Vagina (tissue), 2 donors: ENCODE data around the gene CBLN2. TPM values are rescaled to one million over a fixed set of nuclear protein-coding genes. Genes with fewer than 3 reads are reported as not detected.

Experiments used
- DNase-seq, 2 donors: peaks; one replicate each; pipeline ENCODE4 v3.0.0-alpha.2; 2017; ENCODE audit errors: extremely low spot score in 2 of 2
- H3K27ac ChIP-seq: fragments of 200-600 bp; sonication (generic); one replicate; pipeline ENCODE4 v1.5.1; 2019
- H3K27me3 ChIP-seq: fragments of 200-600 bp; sonication (generic); one replicate; pipeline ENCODE4 v1.5.1; 2019
- H3K36me3 ChIP-seq, 2 donors: fragments of 200-600 bp; sonication (generic); one replicate each; pipeline ENCODE4 v1.5.1; 2017 to 2019
- H3K4me1 ChIP-seq: fragments of 200-600 bp; sonication (generic); one replicate; pipeline ENCODE4 v1.5.1; 2019
- H3K4me3 ChIP-seq, 2 donors: fragments of 200-600 bp; sonication (generic); 1 replicate in 1 of 2; 2 replicates in 1 of 2; pipeline ENCODE4 v1.5.1; 2016 to 2019
- H3K9me3 ChIP-seq: fragments of 200-600 bp; sonication (generic); one replicate; pipeline ENCODE4 v1.5.1; 2019
- POLR2A ChIP-seq, 2 donors: fragments of 450-650 bp; IDR thresholded peaks; one replicate each; pipeline ENCODE4 v1.6.1; 2017; ENCODE audit warnings: antibody characterized with exemption in 2 of 2, mild to moderate bottlenecking in 2 of 2, moderate library complexity in 2 of 2
- POLR2AphosphoS5 ChIP-seq, 2 donors: sonication (generic); formaldehyde crosslinking; IDR thresholded peaks; one replicate each; pipeline ENCODE4 v1.9.0; 2017; ENCODE audit warnings: antibody characterized with exemption in 2 of 2, mild to moderate bottlenecking in 2 of 2, low read depth in 1 of 2; ENCODE audit not compliant: insufficient read depth in 1 of 2
- intact Hi-C: fragments of 100-400 bp; cut with DNase I; formaldehyde crosslinking; loops from one replicate; pipeline ENCODE4 v1.15.1; 2023
- total RNA-seq: library from RNA; depleted of rRNA; stranded (reverse); fragments of >200 nt; gene quantifications from one replicate; pipeline ENCODE4 v1.2.3, GENCODE V29; 2016
- TF ChIP-seq, protein P1 (sequence below), 3 experiments: fragments of 450-650 bp in 2 of 3; fragments of 200-600 bp in 1 of 3; sonication (generic) in 1 of 3; IDR thresholded peaks; one replicate each; pipeline ENCODE4 v1.5.1; 2017 to 2019; ENCODE audit warnings: antibody characterized with exemption in 3 of 3, mild to moderate bottlenecking in 2 of 3, moderate library complexity in 2 of 3

The CBLN2 gene
- total RNA-seq, 1 donor from 2014 or later: not detected

DNA sequence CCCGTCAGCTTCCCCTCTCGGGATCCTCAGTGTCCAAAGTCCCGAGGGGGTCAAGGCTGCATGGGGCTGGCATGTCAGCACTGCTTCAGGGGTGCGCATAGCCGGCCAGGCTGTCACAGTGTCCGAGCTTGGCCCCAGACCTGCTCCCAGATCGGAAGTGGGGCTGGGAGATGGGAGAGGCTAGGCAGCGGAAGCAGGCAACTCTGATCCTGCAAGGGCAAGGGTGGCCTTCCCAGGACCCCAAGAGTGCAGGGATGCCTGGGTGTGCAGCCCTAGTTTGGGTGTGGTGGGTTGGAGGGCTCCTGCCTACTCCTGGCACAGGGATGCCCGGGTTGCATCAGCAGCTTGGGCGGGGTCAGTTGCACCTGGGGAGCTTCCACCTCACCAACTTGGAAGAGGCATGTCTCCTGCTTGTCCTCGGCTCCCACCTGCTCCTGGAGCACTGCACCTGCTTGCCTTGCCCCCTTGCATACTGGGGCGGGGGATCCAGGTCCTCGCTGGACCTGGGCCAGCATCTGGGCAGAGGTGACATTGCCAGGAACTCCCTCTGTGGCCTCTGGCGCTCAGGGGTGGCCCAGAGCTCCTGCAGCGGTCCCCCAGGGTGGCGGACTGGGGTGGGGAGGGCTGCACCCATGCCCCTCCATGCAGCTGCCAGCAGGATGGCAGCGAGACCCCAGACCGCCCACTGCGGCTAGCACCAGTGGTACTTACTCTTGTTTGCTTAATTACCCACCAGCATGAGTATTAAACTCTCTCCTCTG, 41.3 kb downstream of the CBLN2 start:
- intact Hi-C loops: no loop called here

DNA sequence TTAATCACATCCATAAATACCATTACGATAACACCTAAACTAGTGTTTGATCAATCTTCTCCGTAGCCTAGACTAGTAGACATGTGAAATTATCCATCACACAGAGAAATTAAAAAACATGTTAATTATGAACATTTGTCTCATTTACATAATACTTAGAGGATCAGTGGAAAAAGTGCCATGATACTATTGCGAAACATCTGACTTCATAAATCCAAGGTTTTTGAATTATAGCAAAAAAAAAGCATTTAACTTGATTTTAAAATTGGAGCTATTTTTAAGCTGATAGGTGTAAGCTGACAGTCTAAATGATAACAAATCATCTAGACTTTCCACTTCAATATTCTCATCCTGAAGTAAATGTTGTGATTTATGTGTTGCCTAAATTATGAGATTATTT, 51.6 kb downstream of the CBLN2 start:
- Histone ChIP-seq H3K36me3 (no peaks in the 10 kb centered on the region), H3K27ac (no peak overlapping the region), H3K27me3 (no peaks in the 10 kb centered on the region), H3K4me1 (no peaks in the 10 kb centered on the region), H3K4me3 (no peak overlapping the region), H3K9me3 (no peaks in the 10 kb centered on the region)
- TF ChIP-seq, protein P1, sequence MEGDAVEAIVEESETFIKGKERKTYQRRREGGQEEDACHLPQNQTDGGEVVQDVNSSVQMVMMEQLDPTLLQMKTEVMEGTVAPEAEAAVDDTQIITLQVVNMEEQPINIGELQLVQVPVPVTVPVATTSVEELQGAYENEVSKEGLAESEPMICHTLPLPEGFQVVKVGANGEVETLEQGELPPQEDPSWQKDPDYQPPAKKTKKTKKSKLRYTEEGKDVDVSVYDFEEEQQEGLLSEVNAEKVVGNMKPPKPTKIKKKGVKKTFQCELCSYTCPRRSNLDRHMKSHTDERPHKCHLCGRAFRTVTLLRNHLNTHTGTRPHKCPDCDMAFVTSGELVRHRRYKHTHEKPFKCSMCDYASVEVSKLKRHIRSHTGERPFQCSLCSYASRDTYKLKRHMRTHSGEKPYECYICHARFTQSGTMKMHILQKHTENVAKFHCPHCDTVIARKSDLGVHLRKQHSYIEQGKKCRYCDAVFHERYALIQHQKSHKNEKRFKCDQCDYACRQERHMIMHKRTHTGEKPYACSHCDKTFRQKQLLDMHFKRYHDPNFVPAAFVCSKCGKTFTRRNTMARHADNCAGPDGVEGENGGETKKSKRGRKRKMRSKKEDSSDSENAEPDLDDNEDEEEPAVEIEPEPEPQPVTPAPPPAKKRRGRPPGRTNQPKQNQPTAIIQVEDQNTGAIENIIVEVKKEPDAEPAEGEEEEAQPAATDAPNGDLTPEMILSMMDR (IDR thresholded peaks at IDR 0.05): no peak
- TF ChIP-seq POLR2A (IDR thresholded peaks at IDR 0.05): no peak
- no peak for TF ChIP-seq POLR2AphosphoS5 (IDR thresholded peaks at IDR 0.05; ENCODE audit: insufficient read depth in 1 of 2, low read depth in 1 of 2)
- intact Hi-C loops: no loop called here
- DNase-seq: no peak

More for the DNA sequence above, 41.3 kb downstream of the CBLN2 start:
- no peaks in the 10 kb centered on the region for H3K36me3 ChIP-seq
- H3K4me3 ChIP-seq: no peak overlapping the region
- no peaks in the 10 kb centered on the region for H3K27me3 ChIP-seq
- no peaks in the 10 kb centered on the region for H3K9me3 ChIP-seq
- DNase-seq: no peak
- H3K27ac ChIP-seq: no peak overlapping the region
- no peak for TF ChIP-seq POLR2A (IDR thresholded peaks at IDR 0.05)
- no peak for TF ChIP-seq POLR2AphosphoS5 (IDR thresholded peaks at IDR 0.05; ENCODE audit: insufficient read depth in 1 of 2, low read depth in 1 of 2)
- TF ChIP-seq, protein P1 (IDR thresholded peaks at IDR 0.05): no peak
- H3K4me1 ChIP-seq: no peaks in the 10 kb centered on the region
